Hepatocyte (in vitro differentiated cells): ENCODE data around the gene ZNF234.

ENCODE experiments used
- CTCF ChIP-seq: fragments of 200-600 bp; sonication (generic); IDR thresholded peaks from 2 replicates; pipeline ENCODE4 v1.5.1; 2016; ENCODE audit warnings: antibody characterized with exemption, mild to moderate bottlenecking; ENCODE audit not compliant: poor library complexity
- EZH2 ChIP-seq: fragments of 200-600 bp; sonication (generic); IDR thresholded peaks from 2 replicates; pipeline ENCODE4 v1.6.1; 2016; ENCODE audit warnings: antibody characterized with exemption, mild to moderate bottlenecking, borderline replicate concordance

GRCh38 chr19:44202470-44202869, 61.1 kb downstream of the ZNF234 start:
- no peak for TF ChIP-seq CTCF
- TF ChIP-seq EZH2, result no peak
